ENCODE measurements around the gene CLDN15. TPM values are rescaled to one million over a fixed set of nuclear protein-coding genes. Genes with fewer than 3 reads are reported as not detected.
A peak's percentile ranks its signal among the peaks of the same experiment; 100 is the strongest.
"Not testable (repeated sequence)": the region's sequence is repeated elsewhere in the genome, so short reads cannot be mapped to it uniquely, and the experiment has no call there.

Gene CLDN15, protein sequence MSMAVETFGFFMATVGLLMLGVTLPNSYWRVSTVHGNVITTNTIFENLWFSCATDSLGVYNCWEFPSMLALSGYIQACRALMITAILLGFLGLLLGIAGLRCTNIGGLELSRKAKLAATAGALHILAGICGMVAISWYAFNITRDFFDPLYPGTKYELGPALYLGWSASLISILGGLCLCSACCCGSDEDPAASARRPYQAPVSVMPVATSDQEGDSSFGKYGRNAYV
- total RNA-seq = 10 to 100 TPM; 27.2 to 58.5 (median 45.4) TPM

DNA sequence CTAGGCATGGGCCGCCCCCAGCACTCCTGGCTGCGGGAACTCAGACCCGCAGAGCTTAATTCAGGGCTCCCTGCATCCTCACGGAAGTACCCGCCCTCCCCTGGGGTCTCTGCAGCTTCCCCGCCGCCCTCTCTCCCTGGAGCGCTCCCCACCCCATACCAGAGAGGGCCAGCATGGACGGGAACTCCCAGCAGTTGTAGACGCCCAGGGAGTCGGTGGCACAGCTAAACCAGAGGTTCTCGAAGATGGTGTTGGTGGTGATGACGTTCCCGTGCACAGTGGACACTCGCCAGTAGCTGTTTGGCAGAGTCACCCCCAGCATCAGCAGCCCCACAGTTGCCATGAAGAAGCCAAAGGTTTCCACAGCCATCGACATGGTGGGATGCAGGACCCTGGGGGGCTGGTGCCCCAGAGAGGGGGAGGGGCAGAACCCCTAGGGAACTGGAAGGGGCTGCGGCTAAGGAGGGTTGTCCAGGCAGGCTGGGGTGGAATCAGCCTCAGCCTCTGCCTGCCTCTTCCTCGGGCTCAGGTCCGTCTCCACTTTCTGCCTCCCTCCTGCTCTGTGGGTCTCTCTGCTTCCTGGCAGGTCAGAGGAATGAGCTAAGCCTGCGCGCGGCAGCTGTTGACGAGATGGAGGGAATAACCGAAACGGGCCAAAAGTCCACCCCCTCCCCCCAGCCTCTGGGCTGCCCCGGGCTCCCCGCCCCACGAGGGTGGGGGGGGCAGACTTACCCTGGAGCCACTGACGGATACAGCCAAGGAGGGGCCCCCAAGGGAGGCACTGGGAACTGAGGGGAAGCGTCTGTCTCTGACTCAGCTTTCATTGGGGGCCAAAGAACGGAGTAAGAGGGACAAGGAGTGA is at the start of gene CLDN15:
CLDN15 (minus strand) TSS at position 597 of the 862 bp plus-strand sequence; CDS start at position 376, 221 bp downstream.
- 0 to 38% methylated on average over 1 to 27 of the region's 31 CpGs for WGBS, 2 donors (ENCODE audit: low coverage in 1 of 2)
- peak; percentile 85 for DNase-seq
- no peaks in the 10 kb centered on the region for H3K9me3 ChIP-seq
- peaks cover 0 to 7% (median 0%) of the 10 kb centered on the region in 4 donors for H3K36me3 ChIP-seq
- peak within 1 kb of the TSS; percentile 76 to 85 (median 82) for H3K27ac ChIP-seq
- intact Hi-C loops (cut with DNase I; ENCODE audit: low total_unique reads) (loop anchor here (5.0 kb wide), 1 partner anchor 700 kb away; the partner anchor contains the start of gene AGFG2), in situ Hi-C loops (cut with MboI; ENCODE audit: low pct_ligation_motif_present in 1 of 4, low pct_unique_long_range_greater_than_20kb in 1 of 4, low sequenced_read_pairs in 3 of 4) (no loop called here)
- H3K27me3 ChIP-seq = no peaks in the 10 kb centered on the region
- TF ChIP-seq POLR2A (IDR thresholded peaks at IDR 0.05) (peak; percentile 81), CTCF (IDR thresholded peaks at IDR 0.05) (no peak), EP300 (IDR thresholded peaks at IDR 0.05; ENCODE audit: low read depth) (no peak), POLR2AphosphoS5 (IDR thresholded peaks at IDR 0.05) (peak; percentile 77 to 80 (median 79))
- peak within 1 kb of the TSS in 3 of 4 donors; percentile 15 to 38 (median 34) for H3K4me3 ChIP-seq
- peaks cover 4 to 41% (median 28%) of the 10 kb centered on the region in 4 donors for H3K4me1 ChIP-seq

GRCh38 chr7:101287032-101287431 is 49.4 kb upstream of the CLDN15 start:
- Histone ChIP-seq H3K4me3 (no peak overlapping the region), H3K9me3 (no peaks in the 10 kb centered on the region), H3K27ac (no peak overlapping the region), H3K4me1 (peaks cover 0 to 4% (median 2%) of the 10 kb centered on the region in 4 donors), H3K27me3 (peaks cover 20% of the 10 kb centered on the region), H3K36me3 (no peaks in the 10 kb centered on the region)
- DNase-seq = no peak
- in situ Hi-C loops (cut with MboI; ENCODE audit: low pct_ligation_motif_present in 1 of 4, low pct_unique_long_range_greater_than_20kb in 1 of 4, low sequenced_read_pairs in 3 of 4) (loop anchor here in 1 of 4 donors (25.0 kb wide), 1 partner anchor 150 kb away; the partner anchor contains the start of gene SERPINE1), intact Hi-C loops (cut with DNase I; ENCODE audit: low total_unique reads) (no loop called here)
- 69% methylated on average over 6 of the region's 6 CpGs; no CpG with 5 or more reads in 1 of the 2 donors for WGBS, 2 donors (ENCODE audit: low coverage in 1 of 2)
- TF ChIP-seq POLR2A (IDR thresholded peaks at IDR 0.05) = no peak
- no peak for TF ChIP-seq CTCF (IDR thresholded peaks at IDR 0.05)
- no peak for TF ChIP-seq POLR2AphosphoS5 (IDR thresholded peaks at IDR 0.05)
- TF ChIP-seq EP300 (IDR thresholded peaks at IDR 0.05; ENCODE audit: low read depth) = no peak

DNA sequence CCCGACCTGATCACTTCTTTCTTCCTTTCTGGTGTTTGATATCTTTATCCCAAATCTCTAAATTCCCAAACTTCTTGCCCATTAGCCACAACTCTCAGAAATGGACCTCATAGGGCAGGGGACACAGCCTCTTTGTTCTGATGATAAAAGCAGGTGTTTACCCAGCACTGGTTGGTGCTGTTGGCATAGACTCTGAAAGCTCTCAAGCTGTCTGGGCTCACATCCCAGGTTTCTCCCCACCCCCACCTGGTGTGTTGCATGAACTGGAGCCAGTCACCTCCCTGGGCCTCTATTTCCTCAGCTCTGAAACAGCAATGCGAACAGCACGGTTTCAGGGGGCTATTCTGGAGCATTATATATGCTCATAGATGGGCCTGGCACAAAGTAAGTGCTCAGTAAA is 48.3 kb upstream of the CLDN15 start:
- intact Hi-C loops (cut with DNase I; ENCODE audit: low total_unique reads); H3K27ac ChIP-seq; H3K4me3 ChIP-seq; H3K36me3 ChIP-seq; DNase-seq; H3K4me1 ChIP-seq; H3K27me3 ChIP-seq; H3K9me3 ChIP-seq: not testable (repeated sequence)
- WGBS, 2 donors (ENCODE audit: low coverage in 1 of 2) = 68% methylated on average over 3 of the region's 3 CpGs; no CpG with 5 or more reads in 1 of the 2 donors
- in situ Hi-C loops (cut with MboI; ENCODE audit: low pct_ligation_motif_present in 1 of 4, low pct_unique_long_range_greater_than_20kb in 1 of 4, low sequenced_read_pairs in 3 of 4) = loop anchor here in 1 of 4 donors (25.0 kb wide), 1 partner anchor 149 kb away; the partner anchor contains the start of gene SERPINE1

GRCh38 chr7:101285171-101285570 is 47.6 kb upstream of the CLDN15 start:
- Histone ChIP-seq H3K27me3 (peaks cover 4% of the 10 kb centered on the region), H3K4me1 (peaks cover 0 to 4% (median 2%) of the 10 kb centered on the region in 4 donors), H3K9me3 (no peaks in the 10 kb centered on the region), H3K36me3 (no peaks in the 10 kb centered on the region), H3K4me3 (no peak overlapping the region), H3K27ac (no peak overlapping the region)
- WGBS, 2 donors (ENCODE audit: low coverage in 1 of 2) = 54 to 85% methylated on average over 2 to 9 of the region's 9 CpGs
- in situ Hi-C loops (cut with MboI; ENCODE audit: low pct_ligation_motif_present in 1 of 4, low pct_unique_long_range_greater_than_20kb in 1 of 4, low sequenced_read_pairs in 3 of 4) (loop anchor here in 1 of 4 donors (25.0 kb wide), 1 partner anchor 148 kb away; the partner anchor contains the start of gene SERPINE1), intact Hi-C loops (cut with DNase I; ENCODE audit: low total_unique reads) (no loop called here)
- DNase-seq = no peak
- no peak for TF ChIP-seq POLR2AphosphoS5 (IDR thresholded peaks at IDR 0.05)
- TF ChIP-seq POLR2A (IDR thresholded peaks at IDR 0.05) = no peak
- TF ChIP-seq EP300 (IDR thresholded peaks at IDR 0.05; ENCODE audit: low read depth) = no peak
- TF ChIP-seq CTCF (IDR thresholded peaks at IDR 0.05) = no peak

- in situ Hi-C loops (cut with MboI; ENCODE audit: low pct_ligation_motif_present in 1 of 4, low pct_unique_long_range_greater_than_20kb in 1 of 4, low sequenced_read_pairs in 3 of 4) = loop anchor here in 1 of 4 donors (25.0 kb wide), 1 partner anchor 144 kb away; the partner anchor contains the start of gene SERPINE1
- WGBS, 2 donors (ENCODE audit: low coverage in 1 of 2) = 87% methylated on average over 8 of the region's 8 CpGs; no CpG with 5 or more reads in 1 of the 2 donors
- H3K4me3 ChIP-seq, H3K36me3 ChIP-seq, H3K27ac ChIP-seq, H3K27me3 ChIP-seq, H3K9me3 ChIP-seq, DNase-seq, H3K4me1 ChIP-seq: not testable (repeated sequence)
- intact Hi-C loops (cut with DNase I; ENCODE audit: low total_unique reads) = loop anchor here (5.0 kb wide), 1 partner anchor 139 kb away; no protein-coding TSS in a partner anchor
These were observed 43.3 kb upstream of the CLDN15 start for GRCh38 chr7:101280912-101281311.
